Stimulated activated CD4-positive, alpha-beta T cell treated with anti-CD3 and anti-CD28 coated beads, TNF-alpha, amount 100 ng/mL, for 4 hours (primary cell): ENCODE results near the gene TTC12.

ENCODE experiments used
- DNase-seq, 3 experiments: peaks; one replicate each; pipeline ENCODE4 v3.0.0-alpha.2; 2020; ENCODE audit warnings: low read depth in 3 of 3

Gene TTC12

GRCh38 chr11:113314389-113315301, at the start of gene TTC12:
TTC12 (plus strand) TSS chr11:113314583; CDS start chr11:113316258, 1,675 bp downstream.
- peak; percentile 86 to 91 (median 89) for DNase-seq

- DNase-seq: no peak
These were observed 49.0 kb upstream of the TTC12 start for GRCh38 chr11:113265362-113265761.

- no peak for DNase-seq
These were observed 46.9 kb upstream of the TTC12 start for GRCh38 chr11:113267493-113267892.

- no peak for DNase-seq
These were observed 45.3 kb upstream of the TTC12 start for GRCh38 chr11:113269096-113269495.

GRCh38 chr11:113269636-113270035, 44.7 kb upstream of the TTC12 start:
- DNase-seq: no peak

- no peak for DNase-seq
These were observed 44.3 kb upstream of the TTC12 start for GRCh38 chr11:113270080-113270479.

- DNase-seq: no peak
These were observed 42.7 kb upstream of the TTC12 start for GRCh38 chr11:113271551-113272245.

GRCh38 chr11:113272281-113272680, 42.1 kb upstream of the TTC12 start:
- no peak for DNase-seq

- no peak for DNase-seq
These were observed 41.3 kb upstream of the TTC12 start for GRCh38 chr11:113272927-113273615.

GRCh38 chr11:113273720-113274119, 40.7 kb upstream of the TTC12 start:
- DNase-seq: no peak

- DNase-seq: no peak
These were observed 39.4 kb upstream of the TTC12 start for GRCh38 chr11:113274713-113275582.

GRCh38 chr11:113275602-113276001, 38.8 kb upstream of the TTC12 start:
- no peak for DNase-seq

- DNase-seq: no peak
These were observed 37.9 kb upstream of the TTC12 start for GRCh38 chr11:113276466-113276865.

- DNase-seq: no peak
These were observed 36.5 kb upstream of the TTC12 start for GRCh38 chr11:113277907-113278306.

- DNase-seq: no peak
These were observed 35.9 kb upstream of the TTC12 start for GRCh38 chr11:113278481-113278880.

- no peak for DNase-seq
These were observed 35.5 kb upstream of the TTC12 start for GRCh38 chr11:113278925-113279324.

- no peak for DNase-seq
These were observed 34.8 kb upstream of the TTC12 start for GRCh38 chr11:113279591-113279990.

- DNase-seq: no peak
These were observed 33.2 kb upstream of the TTC12 start for GRCh38 chr11:113281052-113281725.

GRCh38 chr11:113282898-113283437, 31.4 kb upstream of the TTC12 start:
- DNase-seq: no peak

- DNase-seq: no peak
These were observed 30.5 kb upstream of the TTC12 start for GRCh38 chr11:113283881-113284280.
